Activated T-cell treated with anti-CD3 and anti-CD28 coated beads, Interleukin-2, amount 50 U/mL, for 4 hours (primary cell): ENCODE data around the gene AKT3. TPM values are rescaled to one million over a fixed set of nuclear protein-coding genes. Genes with fewer than 3 reads are reported as not detected.
"Not testable (repeated sequence)": the region's sequence is repeated elsewhere in the genome, so short reads cannot be mapped to it uniquely, and the experiment has no call there.

Experiments
- ATAC-seq, 2 donors: fragments of 200-7000 bp; cut with Tn5 transposase; one replicate each; pipeline ENCODE4 v1.10.0; 2021
- DNase-seq: peaks from one replicate; pipeline ENCODE4 v3.0.0-alpha.2; 2020
- H3K27me3 Mint-ChIP-seq: one replicate; pipeline ENCODE4 v1.8.0; 2021; ENCODE audit warnings: low read depth, mixed read lengths
- H3K36me3 Mint-ChIP-seq: one replicate; pipeline ENCODE4 v1.8.0; 2022; ENCODE audit warnings: mixed read lengths; ENCODE audit not compliant: insufficient read depth
- H3K4me1 Mint-ChIP-seq: one replicate; pipeline ENCODE4 v1.8.0; 2021; ENCODE audit warnings: low read depth, mixed read lengths
- H3K4me3 Mint-ChIP-seq: one replicate; pipeline ENCODE4 v1.8.0; 2021; ENCODE audit warnings: mild to moderate bottlenecking, moderate library complexity, mixed read lengths
- H3K9me3 Mint-ChIP-seq: one replicate; pipeline ENCODE4 v1.8.0; 2021; ENCODE audit warnings: mixed read lengths
- total RNA-seq, 3 donors: library from RNA; stranded (reverse); gene quantifications; one replicate each; pipeline ENCODE4 v1.2.1, GENCODE V29; 2021

The AKT3 gene
- total RNA-seq, 3 donors from 2014 or later, result 17.9 to 19.1 (median 18.3) TPM

GRCh38 chr1:243849421-243850201 is 432 bp downstream of the AKT3 start:
- ATAC-seq, result peak; percentile 37 to 44
- Mint-ChIP-seq H3K36me3 (no peaks in the 10 kb centered on the region), H3K27me3 (peaks cover 2% of the 10 kb centered on the region), H3K4me3 (peak overlapping the region; percentile 93), H3K9me3 (no peaks in the 10 kb centered on the region), H3K4me1 (peaks cover 38% of the 10 kb centered on the region)
- DNase-seq, result peak; percentile 85

- peak; percentile 3 to 9 for ATAC-seq
- H3K36me3 Mint-ChIP-seq, result no peaks in the 10 kb centered on the region
- no peaks in the 10 kb centered on the region for H3K27me3 Mint-ChIP-seq
- peak; percentile 19 for DNase-seq
- peaks cover 41% of the 10 kb centered on the region for H3K4me1 Mint-ChIP-seq
- H3K9me3 Mint-ChIP-seq, result no peaks in the 10 kb centered on the region
- peak overlapping the region; percentile 93 for H3K4me3 Mint-ChIP-seq
Measured at GRCh38 chr1:243848858-243849420, 1.1 kb downstream of the AKT3 start.

DNA sequence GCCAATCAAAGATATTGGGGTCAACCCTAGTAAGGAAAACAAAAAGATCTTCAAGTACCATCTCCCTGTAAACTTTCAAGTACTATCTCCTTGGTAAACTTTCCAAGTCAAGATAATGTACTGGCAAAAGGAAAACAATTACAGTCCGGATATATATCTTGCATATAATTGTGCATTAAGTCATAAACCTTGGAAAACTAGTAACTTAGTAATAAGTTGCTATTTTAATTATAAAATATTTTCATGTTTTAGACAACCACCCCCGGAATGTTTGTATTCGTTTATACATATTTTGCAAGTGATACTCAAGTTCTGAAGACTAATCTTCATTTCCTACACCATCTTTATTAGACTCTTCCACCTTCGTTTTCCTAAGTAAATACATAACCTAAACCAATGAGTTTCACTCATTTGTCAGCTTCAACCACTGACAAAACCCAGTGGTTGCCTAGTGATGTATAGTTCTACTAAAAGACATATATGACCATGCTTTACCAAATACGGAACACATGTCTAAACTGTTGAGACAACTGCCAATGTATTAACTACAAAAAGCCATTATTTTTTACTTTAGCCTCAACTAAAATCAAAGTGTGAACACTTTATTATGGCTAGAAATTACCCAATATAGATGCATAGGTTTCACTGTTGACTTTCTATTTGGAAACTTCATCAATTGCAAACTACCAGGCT is 1.7 kb downstream of the AKT3 start:
- no peak for ATAC-seq
- Mint-ChIP-seq H3K27me3 (no peaks in the 10 kb centered on the region), H3K4me1 (peaks cover 43% of the 10 kb centered on the region)

DNA sequence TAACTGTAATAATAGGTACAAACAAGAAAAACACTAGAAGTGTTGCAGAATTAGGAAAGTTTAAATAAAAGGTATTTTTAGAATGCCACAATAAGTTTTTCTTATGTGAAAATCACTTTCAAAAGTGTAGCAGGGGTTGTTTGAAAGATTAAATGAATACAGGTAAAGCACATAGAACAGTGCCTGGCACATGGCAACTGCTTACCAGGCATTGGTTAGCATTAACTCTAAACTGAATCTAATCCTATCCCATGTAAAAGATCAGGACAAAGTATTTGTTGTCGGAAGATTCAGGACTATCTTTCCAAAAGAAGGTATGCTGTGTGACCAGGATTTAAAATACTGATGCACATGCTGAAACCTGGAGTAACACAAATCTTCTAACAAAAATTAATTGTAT is 3.3 kb downstream of the AKT3 start:
- Mint-ChIP-seq H3K4me1 (peaks cover 49% of the 10 kb centered on the region), H3K36me3 (no peaks in the 10 kb centered on the region), H3K27me3 (no peaks in the 10 kb centered on the region)

More for the DNA sequence above, 1.7 kb downstream of the AKT3 start:
- Mint-ChIP-seq H3K36me3 (no peaks in the 10 kb centered on the region), H3K9me3 (no peaks in the 10 kb centered on the region), H3K4me3 (peak overlapping the region; percentile 93)
- no peak for DNase-seq

DNA sequence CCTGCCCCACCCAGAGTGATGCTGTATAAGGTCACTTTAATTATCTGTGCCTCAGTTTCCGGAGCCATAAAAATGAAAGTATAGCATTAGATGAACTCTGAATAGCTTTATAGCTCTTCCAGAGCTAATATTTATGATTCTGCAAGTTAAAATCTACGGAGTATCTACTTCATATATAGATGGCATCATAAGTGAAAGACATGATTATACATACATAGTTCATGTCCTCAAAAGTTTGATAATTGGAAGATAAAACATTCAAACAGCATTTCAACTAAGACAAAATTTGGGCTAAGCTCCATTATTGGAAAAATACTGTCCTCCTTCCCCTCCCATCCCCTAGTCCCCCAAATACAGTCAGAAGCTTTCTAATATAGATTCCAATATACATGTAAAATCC is 4.2 kb downstream of the AKT3 start:
- no peak for ATAC-seq
- peaks cover 50% of the 10 kb centered on the region for H3K4me1 Mint-ChIP-seq
- no peaks in the 10 kb centered on the region for H3K27me3 Mint-ChIP-seq
- DNase-seq, result no peak
- H3K36me3 Mint-ChIP-seq, result no peaks in the 10 kb centered on the region
- no peaks in the 10 kb centered on the region for H3K9me3 Mint-ChIP-seq
- H3K4me3 Mint-ChIP-seq, result no peak overlapping the region

More for the DNA sequence above, 3.3 kb downstream of the AKT3 start:
- Mint-ChIP-seq H3K4me3 (no peak overlapping the region), H3K9me3 (no peaks in the 10 kb centered on the region)
- no peak for ATAC-seq
- no peak for DNase-seq

DNA sequence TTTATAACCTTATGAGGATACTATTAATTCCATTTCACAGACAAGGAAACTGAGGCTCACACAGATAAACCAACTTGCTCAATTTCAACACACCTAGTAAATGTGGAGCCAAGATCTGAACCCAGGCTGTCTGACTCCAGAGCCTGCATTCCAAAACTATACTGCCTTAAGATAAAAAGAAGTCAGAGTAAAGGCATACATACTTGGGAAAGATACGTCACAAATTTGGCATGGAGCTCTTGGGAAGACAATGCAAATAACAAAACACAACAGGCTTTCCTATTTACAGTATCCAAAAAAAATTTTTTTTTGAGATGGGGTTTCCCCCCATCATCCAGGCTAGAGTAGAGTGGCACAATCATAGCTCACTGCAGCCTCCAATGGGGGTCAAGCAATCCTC is 5.9 kb downstream of the AKT3 start:
- Mint-ChIP-seq H3K9me3 (no peaks in the 10 kb centered on the region), H3K4me3 (no peak overlapping the region), H3K36me3 (no peaks in the 10 kb centered on the region), H3K4me1 (peaks cover 56% of the 10 kb centered on the region), H3K27me3 (no peaks in the 10 kb centered on the region)
- DNase-seq, result no peak
- no peak for ATAC-seq

- H3K9me3 Mint-ChIP-seq, result no peaks in the 10 kb centered on the region
- no peaks in the 10 kb centered on the region for H3K36me3 Mint-ChIP-seq
- peaks cover 53% of the 10 kb centered on the region for H3K4me1 Mint-ChIP-seq
- DNase-seq, result no peak
- no peaks in the 10 kb centered on the region for H3K27me3 Mint-ChIP-seq
- peak; percentile 69 to 89 for ATAC-seq
- H3K4me3 Mint-ChIP-seq, result peak overlapping the region; percentile 61
Measured at GRCh38 chr1:243842978-243843511, 7.0 kb downstream of the AKT3 start.

DNA sequence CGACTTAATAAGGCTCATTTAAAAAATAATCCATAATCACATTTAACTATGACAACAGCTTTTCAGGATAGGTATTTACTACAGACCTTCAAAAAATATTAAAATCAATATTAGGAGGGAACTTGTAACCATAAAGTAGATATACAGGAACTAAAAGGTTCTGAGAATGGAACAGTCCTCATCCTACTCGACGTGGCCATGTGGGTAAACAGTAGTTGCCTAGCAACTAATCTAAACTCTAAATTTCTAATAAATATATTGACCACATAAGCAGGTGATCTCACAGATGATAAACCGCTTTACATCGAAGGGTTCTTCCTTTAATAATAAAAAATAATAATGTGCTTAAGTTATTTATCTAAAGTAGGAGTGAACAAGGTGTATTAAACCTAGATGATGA is 7.9 kb downstream of the AKT3 start:
- H3K36me3 Mint-ChIP-seq, result peaks cover 3% of the 10 kb centered on the region
- DNase-seq, result no peak
- no peaks in the 10 kb centered on the region for H3K9me3 Mint-ChIP-seq
- no peaks in the 10 kb centered on the region for H3K27me3 Mint-ChIP-seq
- H3K4me1 Mint-ChIP-seq, result peaks cover 56% of the 10 kb centered on the region
- H3K4me3 Mint-ChIP-seq, result no peak overlapping the region
- ATAC-seq, result no peak

- H3K36me3 Mint-ChIP-seq, result peaks cover 5% of the 10 kb centered on the region
Measured at GRCh38 chr1:243841507-243841906, 8.5 kb downstream of the AKT3 start.

DNA sequence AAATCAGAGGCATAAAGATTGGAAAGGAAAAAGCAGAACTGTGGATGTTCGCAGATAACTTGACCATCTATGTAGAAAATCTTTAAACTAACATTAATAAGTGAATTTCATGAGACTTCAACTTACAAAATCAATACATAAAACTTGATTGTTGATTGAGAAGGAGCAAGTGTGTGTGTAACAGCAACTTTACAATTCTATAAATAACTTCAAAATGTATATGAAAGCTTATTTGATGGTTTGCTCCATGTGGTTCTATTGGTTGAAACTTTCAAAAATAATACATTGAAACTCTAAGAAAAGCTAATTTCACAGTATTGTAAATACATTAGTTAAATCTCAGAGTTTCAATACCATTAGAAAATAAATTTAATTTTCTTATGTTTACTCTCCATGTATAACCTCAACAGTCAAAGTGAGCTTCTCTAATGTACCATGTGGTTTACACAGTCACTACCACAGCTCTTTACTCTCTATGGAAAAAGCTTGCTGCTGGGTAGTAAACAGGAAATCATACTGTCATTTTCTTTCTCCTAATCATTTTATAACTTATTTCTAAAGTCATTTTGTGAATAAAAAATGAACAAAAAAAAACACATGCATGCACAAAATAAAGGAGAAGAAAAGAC is 12.0 kb downstream of the AKT3 start:
- no peaks in the 10 kb centered on the region for H3K27me3 Mint-ChIP-seq
- ATAC-seq, result peak; percentile 83 to 95
- H3K9me3 Mint-ChIP-seq, result peaks cover 4% of the 10 kb centered on the region
- H3K36me3 Mint-ChIP-seq, result peaks cover 25% of the 10 kb centered on the region
- H3K4me1 Mint-ChIP-seq, result peaks cover 42% of the 10 kb centered on the region
- DNase-seq, result no peak
- H3K4me3 Mint-ChIP-seq, result peak overlapping the region; percentile 24

More at GRCh38 chr1:243841507-243841906, 8.5 kb downstream of the AKT3 start:
- peaks cover 55% of the 10 kb centered on the region for H3K4me1 Mint-ChIP-seq
- H3K4me3 Mint-ChIP-seq, result no peak overlapping the region
- H3K9me3 Mint-ChIP-seq, result no peaks in the 10 kb centered on the region
- ATAC-seq (no peak), DNase-seq (no peak)
- no peaks in the 10 kb centered on the region for H3K27me3 Mint-ChIP-seq

DNA sequence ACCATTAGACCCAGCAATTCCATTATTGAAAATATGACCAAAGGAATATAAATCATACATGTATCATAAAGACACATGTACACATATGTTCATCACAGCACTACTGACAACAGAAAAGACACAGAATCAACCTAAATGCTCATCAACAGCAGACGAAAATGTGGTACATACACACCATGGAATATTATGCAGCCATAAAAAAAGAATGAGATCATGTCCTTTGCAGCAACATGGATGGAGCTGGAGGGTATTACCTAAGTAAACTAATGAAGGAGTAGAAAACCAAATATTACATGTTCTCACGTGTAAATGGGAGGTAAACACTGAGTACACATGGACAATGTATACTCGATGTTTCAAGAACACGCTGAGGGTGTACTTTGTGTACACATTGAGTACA is 15.9 kb downstream of the AKT3 start:
- ATAC-seq, result no peak
- peaks cover 34% of the 10 kb centered on the region for H3K36me3 Mint-ChIP-seq
- no peak overlapping the region for H3K4me3 Mint-ChIP-seq
- DNase-seq, result no peak
- peaks cover 39% of the 10 kb centered on the region for H3K4me1 Mint-ChIP-seq
- H3K9me3 Mint-ChIP-seq, result peaks cover 4% of the 10 kb centered on the region
- H3K27me3 Mint-ChIP-seq, result no peaks in the 10 kb centered on the region

DNA sequence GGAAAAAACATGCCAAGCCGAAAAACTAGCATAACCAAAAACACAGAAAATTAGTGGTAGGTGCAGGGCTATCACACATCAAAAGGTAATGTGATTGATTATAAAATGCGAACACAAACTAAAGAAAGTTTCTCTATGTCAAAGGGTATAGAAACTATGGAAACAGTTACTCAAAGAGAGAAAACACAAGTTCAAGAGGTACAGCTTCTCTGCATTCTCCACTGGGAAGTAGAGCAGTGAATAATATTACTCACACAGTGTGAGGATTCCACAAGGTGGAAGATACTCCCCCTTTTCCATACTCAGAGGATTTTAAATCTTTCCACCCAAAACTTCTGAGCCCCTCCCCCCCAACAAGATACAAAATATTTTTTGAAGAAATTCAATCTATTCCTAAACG is 18.6 kb downstream of the AKT3 start:
- no peak overlapping the region for H3K4me3 Mint-ChIP-seq
- peaks cover 4% of the 10 kb centered on the region for H3K9me3 Mint-ChIP-seq
- no peak for DNase-seq
- H3K4me1 Mint-ChIP-seq, result peaks cover 39% of the 10 kb centered on the region
- H3K36me3 Mint-ChIP-seq, result peaks cover 31% of the 10 kb centered on the region
- H3K27me3 Mint-ChIP-seq, result no peaks in the 10 kb centered on the region
- peak; percentile 55 to 56 for ATAC-seq

DNA sequence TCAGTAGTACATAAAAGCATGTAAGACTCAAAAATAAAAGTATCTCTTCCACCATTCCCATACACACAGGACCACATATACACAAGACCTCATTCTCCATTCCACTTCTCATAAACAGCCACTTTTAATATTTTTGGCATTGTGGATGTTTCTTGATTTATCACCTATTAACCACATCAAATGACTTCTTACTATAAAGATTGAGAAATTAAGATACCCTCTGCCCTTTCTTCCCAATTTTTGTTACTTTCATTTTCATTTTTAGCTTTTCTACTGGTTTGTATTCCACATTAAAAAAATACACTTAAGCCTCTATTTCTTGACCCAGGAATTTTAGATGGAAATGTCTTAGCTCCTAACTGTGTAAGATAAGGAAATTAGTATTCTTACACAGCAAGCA is 22.8 kb downstream of the AKT3 start:
- no peak for ATAC-seq
- Mint-ChIP-seq H3K27me3 (no peaks in the 10 kb centered on the region), H3K36me3 (peaks cover 32% of the 10 kb centered on the region), H3K4me1 (peaks cover 57% of the 10 kb centered on the region), H3K4me3 (peak overlapping the region; percentile 34), H3K9me3 (peaks cover 5% of the 10 kb centered on the region)
- DNase-seq, result no peak

- DNase-seq, H3K27me3 Mint-ChIP-seq, H3K4me3 Mint-ChIP-seq, ATAC-seq: not testable (repeated sequence)
- H3K9me3 Mint-ChIP-seq, result peaks cover 24% of the 10 kb centered on the region
- peaks cover 44% of the 10 kb centered on the region for H3K36me3 Mint-ChIP-seq
- peaks cover 47% of the 10 kb centered on the region for H3K4me1 Mint-ChIP-seq
Measured at GRCh38 chr1:243824907-243825306, 25.1 kb downstream of the AKT3 start.
